LoVo (cell line): ENCODE data around the gene CDX1.

Experiments used
- DNase-seq: peaks from one replicate; pipeline ENCODE4 v3.0.0-alpha.2; 2016; ENCODE audit warnings: low spot score

Gene CDX1

GRCh38 chr5:150208187-150209098 is 41.9 kb downstream of the CDX1 start:
- peak; percentile 14 for DNase-seq

- DNase-seq = no peak
Measured at GRCh38 chr5:150209099-150209635, 42.6 kb downstream of the CDX1 start.

- DNase-seq = no peak
Measured at GRCh38 chr5:150210644-150211043, 44.1 kb downstream of the CDX1 start.

GRCh38 chr5:150211156-150212030 is 44.8 kb downstream of the CDX1 start:
- no peak for DNase-seq

- DNase-seq = no peak
Measured at GRCh38 chr5:150213530-150213929, 47.0 kb downstream of the CDX1 start.

- no peak for DNase-seq
Measured at GRCh38 chr5:150214289-150214688, 47.7 kb downstream of the CDX1 start.

- no peak for DNase-seq
Measured at GRCh38 chr5:150215979-150216944, 49.7 kb downstream of the CDX1 start.

- no peak for DNase-seq
Measured at GRCh38 chr5:150217038-150217437, 50.5 kb downstream of the CDX1 start.

- DNase-seq = peak; percentile 80
Measured at GRCh38 chr5:150217873-150218692, 51.5 kb downstream of the CDX1 start.

GRCh38 chr5:150218693-150219035 is 52.1 kb downstream of the CDX1 start:
- DNase-seq = no peak

- no peak for DNase-seq
Measured at GRCh38 chr5:150219142-150219541, 52.6 kb downstream of the CDX1 start.

- DNase-seq = no peak
Measured at GRCh38 chr5:150219861-150220260, 53.3 kb downstream of the CDX1 start.

GRCh38 chr5:150221471-150221870 is 54.9 kb downstream of the CDX1 start:
- DNase-seq = no peak

- no peak for DNase-seq
Measured at GRCh38 chr5:150222906-150223305, 56.3 kb downstream of the CDX1 start.

- DNase-seq = no peak
Measured at GRCh38 chr5:150223474-150223873, 56.9 kb downstream of the CDX1 start.

- DNase-seq = no peak
Measured at GRCh38 chr5:150224483-150225027, 58.0 kb downstream of the CDX1 start.

GRCh38 chr5:150227036-150227435 is 60.5 kb downstream of the CDX1 start:
- DNase-seq = no peak

GRCh38 chr5:150227606-150228273 is 61.2 kb downstream of the CDX1 start:
- DNase-seq = no peak

- DNase-seq = no peak
Measured at GRCh38 chr5:150229571-150229970, 63.0 kb downstream of the CDX1 start.

- DNase-seq = no peak
Measured at GRCh38 chr5:150230842-150231241, 64.3 kb downstream of the CDX1 start.
